Adrenal gland (tissue), 12 donors: Measurements from ENCODE around the gene TBCC. TPM values are rescaled to one million over a fixed set of nuclear protein-coding genes. Genes with fewer than 3 reads are reported as not detected.
"Not testable (repeated sequence)": the region's sequence is repeated elsewhere in the genome, so short reads cannot be mapped to it uniquely, and the experiment has no call there.

Experiments used
- DNase-seq, 7 donors: peaks; one replicate each; pipeline ENCODE4 v3.0.0-alpha.2; 2019 to 2020
- H3K27ac ChIP-seq, 5 donors: fragments of 200-600 bp; sonication (generic) in 4 of 5; 1 replicate in 3 of 5; 2 replicates in 2 of 5; pipeline versions ENCODE4 v1.5.1 to v1.8.0; 2016 to 2020; ENCODE audit warnings: mild to moderate bottlenecking in 1 of 5
- H3K27me3 ChIP-seq: fragments of 200-600 bp; 2 replicates; pipeline ENCODE4 v1.8.0; 2021
- H3K36me3 ChIP-seq, 2 donors: fragments of 200-600 bp; replicated peaks in 1 of 2; 1 replicate in 1 of 2; 2 replicates in 1 of 2; pipeline versions ENCODE4 v1.5.1 to v1.8.0; 2018 to 2022
- H3K4me1 ChIP-seq, 2 donors: fragments of 200-600 bp; replicated peaks in 1 of 2; 1 replicate in 1 of 2; 2 replicates in 1 of 2; pipeline versions ENCODE4 v1.5.1 to v1.8.0; 2018 to 2021
- H3K4me3 ChIP-seq, 4 donors: fragments of 200-600 bp; sonication (generic) in 3 of 4; one replicate each; pipeline ENCODE4 v1.5.1; 2016 to 2018
- H3K9me3 ChIP-seq, 3 donors: fragments of 200-600 bp; sonication (generic) in 1 of 3; replicated peaks in 1 of 3; 1 replicate in 2 of 3; 2 replicates in 1 of 3; pipeline versions ENCODE4 v1.5.1 to v1.8.0; 2016 to 2021
- CTCF ChIP-seq, 6 experiments: fragments of 450-650 bp in 4 of 6; fragments of 200-600 bp in 2 of 6; sonication (generic) in 1 of 6; IDR thresholded peaks; 1 replicate in 5 of 6; 2 replicates in 1 of 6; pipeline versions ENCODE4 v1.5.1 to v1.8.0; 2016 to 2021; ENCODE audit warnings: antibody characterized with exemption in 6 of 6, mild to moderate bottlenecking in 2 of 6, moderate library complexity in 1 of 6
- POLR2A ChIP-seq, 2 donors: fragments of 450-650 bp; IDR thresholded peaks; one replicate each; pipeline ENCODE4 v1.6.1; 2017; ENCODE audit warnings: antibody characterized with exemption in 2 of 2, mild to moderate bottlenecking in 2 of 2, moderate library complexity in 1 of 2
- WGBS, 4 donors: extraction: QIAGEN DNeasy Blood & Tissue Kit in 2 of 4; methylation state at CpG; one replicate each; pipeline versions ENCODE4 v1.1.5 to v1.1.7; 2013 to 2017; 5-methylcytosine and 5-hydroxymethylcytosine counted together
- intact Hi-C, 2 donors: fragments of 100-400 bp; cut with DNase I; formaldehyde crosslinking; loops; one replicate each; pipeline versions ENCODE4 v1.14.1 to v1.15.0; 2022 to 2023
- polyA plus RNA-seq, 3 donors: library from polyadenylated mRNA; stranded (reverse); fragments of 200-250 nt in 2 of 3; fragments of 350-450 nt in 1 of 3; fragmentation: Illumina TruSeq in 1 of 3; extraction: RNeasy Lipid Tissue Mini Kit (QIAGEN cat#74804) in 1 of 3; gene quantifications; one replicate each; pipeline ENCODE4 v1.2.3, GENCODE V29; 2013 to 2014
- total RNA-seq, 9 donors: library from RNA; depleted of rRNA in 4 of 9; stranded (reverse); fragments of >200 nt in 4 of 9; fragments of 120-200 nt in 1 of 9; fragmentation: NEBNext Ultra II Directional in 1 of 9; extraction: Animal tissue kit (Norgen Biotek cat#: 25700) in 1 of 9; gene quantifications; one replicate each; pipeline versions ENCODE4 v1.1.0 to v1.2.4, GENCODE V29; 2013 to 2023
- donor health status: healthy with polysubstance abuse.
- donor health status: Bipolar disorder and iron deficiency.
- donor health status: DM: yes; HTN: yes; CAD: no.
- donor health status: DM: no; HTN: no; CAD: no.
- donor health status: DM: no; HTN: no; CAD: no.
- donor health status: DM: yes; HTN: yes; CAD: no.

The TBCC gene
- total and polyA plus RNA-seq, 12 donors, result 15.7 to 44.8 (median 30.5) TPM

DNA sequence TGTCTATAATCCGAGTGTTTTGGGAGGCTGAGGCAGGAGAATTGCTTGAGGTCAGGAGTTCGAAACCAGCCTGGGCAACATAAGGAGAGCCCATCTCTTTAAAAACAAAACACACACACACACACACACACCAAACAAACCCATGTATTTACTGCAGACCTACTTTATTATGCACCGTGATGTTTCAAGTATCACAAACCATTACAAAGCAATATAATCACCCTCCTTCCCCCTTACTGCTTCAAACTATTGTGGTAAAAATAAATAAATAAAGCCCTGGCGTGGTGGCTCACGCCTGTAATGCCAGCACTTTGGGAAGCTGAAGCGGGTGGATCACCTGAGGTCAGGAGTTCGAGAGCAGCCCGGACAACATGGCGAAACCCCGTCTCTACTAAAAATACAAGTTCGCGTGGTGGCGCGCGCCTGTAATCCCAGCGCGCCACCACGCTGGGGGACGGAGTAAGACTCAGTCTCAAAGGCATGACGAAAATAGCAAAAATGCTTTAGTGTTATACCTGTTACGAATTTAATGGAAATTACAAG lies 1.5 kb downstream of the TBCC start:
- no peak for DNase-seq
- Histone ChIP-seq H3K4me1 (peaks cover 8 to 37% of the 10 kb centered on the region in 2 donors), H3K36me3 (no peaks in the 10 kb centered on the region), H3K27ac (peak overlapping the region in 2 of 5 donors; percentile 91 to 99), H3K27me3 (no peaks in the 10 kb centered on the region), H3K9me3 (no peaks in the 10 kb centered on the region), H3K4me3 (peak overlapping the region in 2 of 4 donors; percentile 96 to 98)
- WGBS, 4 donors, result 48 to 78% (median 65%) methylated on average over 20 to 21 of the region's 21 CpGs
- TF ChIP-seq POLR2A (IDR thresholded peaks at IDR 0.05) (no peak), CTCF (IDR thresholded peaks at IDR 0.05) (no peak)
- intact Hi-C loops, result no loop called here

DNA sequence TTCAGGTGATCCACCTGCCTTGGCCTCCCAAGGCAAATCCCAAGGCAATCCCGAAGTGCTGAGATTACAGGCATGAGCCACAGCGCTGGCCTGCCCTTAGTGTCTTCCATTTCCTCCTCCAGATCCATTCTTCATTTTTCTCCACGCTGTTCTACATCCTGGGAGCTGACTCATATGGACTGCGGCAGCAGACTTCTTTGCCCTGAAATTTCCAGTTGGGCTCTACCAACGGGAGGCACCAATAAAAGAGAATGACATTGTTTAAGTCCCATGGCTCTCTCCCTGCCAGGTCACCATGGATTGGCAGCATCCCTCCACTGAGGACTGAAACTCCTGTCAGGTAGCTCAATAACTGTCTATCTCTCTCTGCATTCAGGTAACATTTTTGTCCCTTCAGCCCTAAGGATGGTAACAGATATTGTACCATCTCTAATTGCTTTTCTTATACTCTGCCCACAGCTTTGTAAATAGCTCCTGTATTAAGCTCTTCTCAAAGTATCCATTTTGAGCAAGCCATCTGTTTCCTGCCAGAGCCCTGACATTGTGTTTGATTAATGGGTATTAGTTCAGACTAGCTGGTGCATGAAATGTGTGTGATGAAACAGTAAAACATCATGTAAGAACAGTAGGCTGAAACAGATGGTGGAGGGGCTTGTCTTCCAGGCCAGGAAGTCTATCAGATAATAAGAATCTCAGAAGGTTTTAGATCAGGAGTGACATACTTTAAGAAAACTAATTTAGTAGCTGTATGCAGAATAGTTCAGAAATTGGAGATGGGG lies 3.6 kb downstream of the TBCC start:
- no peak overlapping the region for H3K27ac ChIP-seq
- no peak overlapping the region for H3K4me3 ChIP-seq
- no peak for DNase-seq
- H3K4me1 ChIP-seq, result peaks cover 8 to 24% of the 10 kb centered on the region in 2 donors
- intact Hi-C loops, result no loop called here
- no peaks in the 10 kb centered on the region for H3K27me3 ChIP-seq
- no peaks in the 10 kb centered on the region for H3K9me3 ChIP-seq
- no peaks in the 10 kb centered on the region for H3K36me3 ChIP-seq
- WGBS, 4 donors, result 44 to 66% (median 61%) methylated on average over 5 of the region's 5 CpGs
- TF ChIP-seq POLR2A (IDR thresholded peaks at IDR 0.05) (no peak), CTCF (IDR thresholded peaks at IDR 0.05) (no peak)

DNA sequence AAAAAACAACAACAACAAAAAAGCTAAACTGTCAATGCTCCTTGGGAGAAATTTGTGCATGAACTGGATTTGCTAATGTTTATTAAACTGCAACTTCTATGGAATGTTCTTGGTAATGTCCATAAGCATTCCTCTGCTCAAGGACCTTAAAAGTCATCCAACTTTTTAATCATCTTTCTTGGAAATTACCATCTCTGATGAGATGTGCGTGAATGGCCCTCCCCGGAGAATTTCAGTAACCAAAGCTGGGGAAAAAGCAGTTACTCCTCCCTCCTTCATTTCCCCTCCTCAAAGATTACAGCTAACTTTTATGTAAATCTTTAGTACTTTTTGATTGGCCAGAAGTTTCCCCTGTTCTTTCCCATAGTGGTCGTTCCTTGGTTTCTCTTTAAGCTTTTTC lies 5.2 kb downstream of the TBCC start:
- intact Hi-C loops, result no loop called here
- TF ChIP-seq POLR2A (IDR thresholded peaks at IDR 0.05) (no peak), CTCF (IDR thresholded peaks at IDR 0.05) (no peak)
- Histone ChIP-seq H3K4me1 (peaks cover 8 to 24% of the 10 kb centered on the region in 2 donors), H3K27me3 (peaks cover 5% of the 10 kb centered on the region), H3K4me3 (no peak overlapping the region), H3K9me3 (no peaks in the 10 kb centered on the region), H3K27ac (no peak overlapping the region), H3K36me3 (no peaks in the 10 kb centered on the region)
- WGBS, 4 donors, result 49 to 72% (median 62%) methylated on average over 3 of the region's 3 CpGs
- no peak for DNase-seq

DNA sequence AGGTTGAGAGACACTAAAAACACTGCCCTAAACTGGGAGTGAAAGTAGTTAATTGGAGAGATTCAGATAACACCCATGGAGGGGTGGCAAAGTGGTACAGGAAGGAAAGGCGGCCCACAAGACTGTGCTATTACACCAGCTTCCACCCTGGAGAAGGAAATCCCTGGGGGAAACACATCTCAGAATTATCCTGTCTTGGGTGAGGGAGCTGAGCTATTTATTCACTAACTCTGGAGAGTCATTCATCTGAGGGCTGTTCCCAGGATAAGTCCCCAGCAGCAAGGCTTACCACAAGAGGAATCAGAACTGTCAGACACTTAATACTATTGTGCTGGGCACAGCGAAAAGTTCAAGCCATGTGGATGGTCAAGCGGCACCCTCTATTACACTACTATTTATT lies 9.9 kb downstream of the TBCC start:
- TF ChIP-seq POLR2A (IDR thresholded peaks at IDR 0.05) (no peak), CTCF (IDR thresholded peaks at IDR 0.05) (no peak)
- intact Hi-C loops, result no loop called here
- 87 to 94% (median 89%) methylated on average over 3 of the region's 3 CpGs for whole genome bisulfite sequencing, 4 donors
- DNase-seq, result no peak
- Histone ChIP-seq H3K4me1 (no peaks in the 10 kb centered on the region), H3K27me3 (peaks cover 5% of the 10 kb centered on the region), H3K9me3 (no peaks in the 10 kb centered on the region), H3K27ac (no peak overlapping the region), H3K4me3 (no peak overlapping the region), H3K36me3 (no peaks in the 10 kb centered on the region)

DNA sequence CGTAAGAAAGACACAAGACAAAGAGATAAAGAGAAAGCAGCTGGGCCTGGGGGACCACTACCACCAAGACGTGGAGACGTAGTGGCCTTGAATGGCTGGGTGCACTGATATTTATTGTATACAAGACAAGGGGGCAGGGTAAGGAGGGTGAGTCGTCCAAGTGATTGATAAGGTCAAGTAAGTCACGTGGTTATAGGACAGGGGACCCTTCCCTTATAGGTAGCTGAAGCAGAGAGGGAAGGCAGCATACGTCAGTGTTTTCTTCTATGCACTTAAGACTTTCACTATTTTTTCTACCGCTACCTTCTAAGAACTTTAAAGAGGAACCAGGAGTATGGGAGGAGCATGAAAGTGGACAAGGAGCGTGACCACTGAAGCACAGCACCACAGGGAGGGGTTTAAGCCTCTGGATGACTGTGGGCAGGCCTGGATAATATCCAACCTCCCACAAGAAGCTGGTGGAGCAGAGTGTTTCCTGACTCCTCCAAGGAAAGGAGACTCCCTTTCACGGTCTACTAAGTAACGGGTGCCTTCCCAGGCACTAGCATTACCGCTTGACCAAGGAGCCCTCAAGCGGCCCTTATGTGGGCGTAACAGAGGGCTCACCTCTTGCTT lies 11.9 kb downstream of the TBCC start:
- H3K4me3 ChIP-seq, H3K36me3 ChIP-seq, H3K9me3 ChIP-seq, H3K27me3 ChIP-seq, DNase-seq, intact Hi-C loops, H3K4me1 ChIP-seq, H3K27ac ChIP-seq: not testable (repeated sequence)
- 71 to 77% (median 73%) methylated on average over 13 of the region's 13 CpGs for WGBS, 4 donors
